Right renal pelvis (tissue), 4 donors: ENCODE measurements around the gene MMP2. TPM values are rescaled to one million over a fixed set of nuclear protein-coding genes. Genes with fewer than 3 reads are reported as not detected.

Experiments
- DNase-seq, 4 donors: peaks; one replicate each; pipeline ENCODE4 v3.0.0-alpha.2; 2013; ENCODE audit warnings: low read depth in 4 of 4, low spot score in 3 of 4, missing footprints in 1 of 4
- polyA plus RNA-seq, 4 donors: library from polyadenylated mRNA; unstranded; fragments of 120-200 nt; gene quantifications; one replicate each; pipeline ENCODE4 v1.2.1, GENCODE V29; 2013; ENCODE audit not compliant: insufficient read length in 4 of 4

MMP2 gene
- polyA plus RNA-seq, 4 donors = 269 to 351 (median 331) TPM

DNA sequence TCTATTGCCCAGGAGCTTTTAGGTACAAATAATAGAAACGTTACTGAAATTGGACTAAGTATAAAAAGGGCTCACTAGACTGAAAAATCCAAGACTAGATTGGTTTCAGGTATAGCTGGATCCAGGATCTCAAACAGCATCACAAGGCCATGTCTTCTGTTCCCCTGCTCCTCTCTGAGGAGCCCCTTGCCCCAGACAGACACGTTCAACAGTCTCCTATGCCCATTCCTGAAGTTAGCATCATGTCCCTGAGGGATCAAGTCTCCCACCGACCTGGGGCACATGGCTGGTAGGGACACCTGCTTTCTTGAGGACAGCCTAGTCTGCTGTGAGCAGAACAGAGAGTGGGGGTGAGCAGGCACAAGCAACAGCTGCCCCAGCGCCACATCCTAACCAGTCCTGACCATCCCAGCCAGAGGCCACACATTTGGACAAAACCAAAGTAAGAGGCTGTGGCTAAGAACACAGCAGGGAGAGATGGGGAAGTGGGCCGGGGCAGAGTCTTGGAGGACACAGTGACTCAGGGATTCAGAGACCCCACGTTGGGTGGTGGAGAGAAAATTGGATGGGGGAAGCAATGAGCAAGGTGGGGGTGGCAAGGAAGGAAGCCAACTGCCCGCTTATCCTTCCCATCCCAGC lies 10.5 kb upstream of the MMP2 start:
- no peak for DNase-seq

DNA sequence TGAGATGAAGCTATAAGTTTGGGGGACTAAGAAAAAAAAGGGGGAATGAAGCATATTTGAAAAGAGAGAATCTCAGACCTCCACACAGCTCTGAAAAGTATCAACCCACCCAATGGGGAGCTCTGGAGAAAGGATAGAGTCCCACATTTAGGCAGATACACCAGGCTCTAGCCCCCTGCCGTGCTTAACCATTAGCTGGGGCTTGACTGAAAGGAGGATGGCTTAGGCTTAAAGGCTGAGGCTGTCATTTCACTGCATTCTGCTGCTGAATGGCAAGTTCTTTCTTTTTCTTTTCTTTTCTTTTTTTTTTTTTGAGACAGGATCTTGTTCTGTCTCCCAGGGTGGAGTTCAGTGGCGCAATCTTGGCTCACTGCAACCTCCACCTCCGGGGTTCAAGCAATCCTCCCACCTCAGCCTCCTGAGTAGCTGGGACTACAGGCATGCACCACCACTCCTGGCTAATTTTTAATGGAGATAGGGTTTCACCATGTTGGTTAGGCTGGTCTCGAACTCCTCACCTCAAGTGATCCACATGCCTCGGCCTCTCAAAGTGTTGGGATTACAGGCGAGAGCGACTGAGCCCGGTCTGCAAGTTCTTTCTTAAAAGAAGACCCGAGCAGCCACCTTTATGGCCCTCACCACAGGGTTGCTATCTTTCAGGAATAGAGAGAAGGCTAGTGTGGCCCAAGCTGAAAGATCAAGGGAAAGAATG lies 9.0 kb upstream of the MMP2 start:
- DNase-seq = no peak

DNA sequence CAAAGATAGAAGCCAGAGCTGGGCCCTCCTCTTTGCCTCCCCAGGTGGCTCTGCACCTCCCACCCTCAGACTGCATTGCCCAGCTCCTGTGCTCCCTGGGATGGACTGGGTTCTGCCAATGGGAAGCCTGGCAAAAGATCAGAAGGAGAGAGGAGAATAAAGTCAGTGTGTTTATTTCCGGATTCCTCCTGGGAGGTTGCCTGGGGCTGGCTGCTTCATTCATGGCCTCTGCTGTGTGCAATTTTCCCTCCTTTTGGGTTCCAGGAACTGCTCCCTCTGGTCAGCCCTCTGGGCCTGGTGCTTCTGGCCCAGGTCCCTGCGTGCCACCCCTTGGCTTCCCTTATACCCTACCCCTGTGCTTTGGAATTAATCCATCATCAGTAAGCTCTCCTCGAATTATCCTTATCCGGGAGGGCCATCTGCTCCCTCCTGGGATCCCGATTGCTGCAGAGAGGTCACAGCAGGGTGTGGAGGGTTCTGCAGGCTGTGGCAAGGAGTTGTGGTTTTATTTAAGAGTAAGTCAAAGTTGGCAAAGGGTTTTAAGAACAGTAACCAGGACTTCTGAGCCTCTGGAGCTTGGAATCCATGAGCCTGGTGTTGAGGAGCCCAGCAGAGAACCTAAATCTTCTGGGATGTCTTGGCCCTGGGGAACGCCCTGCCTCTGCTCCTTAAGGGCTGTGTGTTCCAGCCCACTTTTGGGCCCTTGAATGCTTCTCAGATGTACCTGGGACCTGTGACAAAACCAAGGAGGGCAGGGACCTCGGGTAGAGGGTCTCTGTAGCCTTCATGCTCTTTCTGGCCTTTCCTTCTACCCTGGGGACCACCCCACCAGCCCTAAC lies 8.2 kb upstream of the MMP2 start:
- no peak for DNase-seq

DNA sequence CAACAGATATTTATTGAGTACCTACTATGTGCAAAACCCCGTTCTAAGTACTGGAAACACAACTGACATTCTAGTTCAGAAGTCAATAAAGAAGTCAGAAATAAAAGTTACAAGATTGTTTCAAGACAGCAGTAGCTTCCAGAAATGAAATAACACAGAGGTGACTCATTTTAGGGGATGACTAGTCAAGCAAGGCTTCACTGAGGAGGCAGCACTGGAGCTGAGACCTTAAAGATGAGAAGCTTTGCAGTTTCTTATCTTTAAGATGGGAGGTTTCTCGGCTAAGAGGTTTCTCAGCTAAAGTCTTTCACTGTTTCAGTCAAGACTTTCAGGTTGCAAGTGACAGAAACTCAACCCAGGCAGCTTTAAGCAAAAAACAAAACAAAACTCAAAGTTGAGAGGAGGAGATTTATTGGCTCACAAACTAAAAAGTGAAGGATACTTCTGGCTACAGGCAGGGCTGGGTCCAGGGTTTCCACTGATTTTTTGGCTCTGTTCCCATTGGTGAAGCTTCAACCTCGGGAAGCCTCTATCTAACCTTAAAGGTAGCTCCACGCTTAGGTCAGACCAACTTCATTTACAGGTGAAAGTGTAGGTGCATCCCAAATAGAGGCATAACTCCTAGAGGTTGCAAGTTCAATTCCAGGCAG lies 7.4 kb upstream of the MMP2 start:
- no peak for DNase-seq

DNA sequence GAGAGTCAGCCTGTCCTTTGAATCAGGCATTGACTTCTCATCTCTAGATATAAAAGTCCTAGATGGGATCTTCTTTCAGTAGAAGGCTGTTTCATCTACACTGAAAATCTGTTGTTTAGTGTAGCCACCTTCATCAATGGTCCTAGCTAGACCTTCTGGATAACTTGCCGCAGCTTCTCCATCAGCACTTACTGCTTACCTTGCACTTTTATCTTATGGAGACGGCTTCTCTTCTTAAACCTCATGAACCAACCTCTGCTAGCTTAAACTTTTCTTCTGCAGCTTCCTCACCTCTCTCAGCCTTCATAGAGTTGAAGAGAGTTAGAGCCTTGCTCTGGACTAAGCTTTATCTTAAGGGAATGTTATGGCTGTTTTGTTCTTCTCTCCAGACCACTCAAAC lies 5.4 kb upstream of the MMP2 start:
- DNase-seq = no peak

DNA sequence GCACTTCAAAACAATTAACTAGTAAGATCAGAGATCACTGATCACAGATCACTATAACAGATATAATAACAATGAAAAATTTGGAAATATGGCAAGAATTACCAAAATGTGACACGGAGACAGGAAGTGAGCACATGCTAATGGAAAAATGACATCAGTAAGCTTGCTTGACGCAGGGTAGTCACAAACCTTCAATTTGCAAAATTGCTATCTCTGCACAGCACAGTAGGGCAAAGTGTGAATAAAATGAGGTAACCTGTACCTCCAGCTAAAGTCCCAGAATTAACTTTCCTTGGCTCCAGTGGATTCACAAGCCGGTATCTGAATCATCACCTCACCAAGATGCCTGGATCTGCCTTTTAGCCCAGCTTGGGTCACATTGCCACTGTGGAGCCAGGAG lies 4.2 kb upstream of the MMP2 start:
- DNase-seq = no peak

DNA sequence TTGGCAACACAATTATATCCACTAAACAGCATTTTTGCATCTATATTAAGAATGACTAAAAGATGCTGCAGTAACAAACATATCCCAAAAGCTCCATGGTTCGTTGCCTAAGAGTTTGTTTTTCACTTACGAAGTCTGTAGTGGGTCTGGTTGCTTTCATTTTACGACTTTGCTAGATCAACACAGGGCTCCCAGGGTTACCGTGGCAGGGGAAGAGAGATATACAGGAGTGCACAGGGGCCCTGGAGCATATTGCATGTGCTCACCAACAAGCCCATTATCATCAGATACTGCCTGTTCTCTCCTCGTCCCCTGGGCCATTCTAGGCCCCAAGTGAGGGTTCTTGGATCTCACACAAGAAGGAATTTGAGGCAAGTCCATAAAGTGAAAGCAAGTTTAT lies 3.1 kb upstream of the MMP2 start:
- no peak for DNase-seq

DNA sequence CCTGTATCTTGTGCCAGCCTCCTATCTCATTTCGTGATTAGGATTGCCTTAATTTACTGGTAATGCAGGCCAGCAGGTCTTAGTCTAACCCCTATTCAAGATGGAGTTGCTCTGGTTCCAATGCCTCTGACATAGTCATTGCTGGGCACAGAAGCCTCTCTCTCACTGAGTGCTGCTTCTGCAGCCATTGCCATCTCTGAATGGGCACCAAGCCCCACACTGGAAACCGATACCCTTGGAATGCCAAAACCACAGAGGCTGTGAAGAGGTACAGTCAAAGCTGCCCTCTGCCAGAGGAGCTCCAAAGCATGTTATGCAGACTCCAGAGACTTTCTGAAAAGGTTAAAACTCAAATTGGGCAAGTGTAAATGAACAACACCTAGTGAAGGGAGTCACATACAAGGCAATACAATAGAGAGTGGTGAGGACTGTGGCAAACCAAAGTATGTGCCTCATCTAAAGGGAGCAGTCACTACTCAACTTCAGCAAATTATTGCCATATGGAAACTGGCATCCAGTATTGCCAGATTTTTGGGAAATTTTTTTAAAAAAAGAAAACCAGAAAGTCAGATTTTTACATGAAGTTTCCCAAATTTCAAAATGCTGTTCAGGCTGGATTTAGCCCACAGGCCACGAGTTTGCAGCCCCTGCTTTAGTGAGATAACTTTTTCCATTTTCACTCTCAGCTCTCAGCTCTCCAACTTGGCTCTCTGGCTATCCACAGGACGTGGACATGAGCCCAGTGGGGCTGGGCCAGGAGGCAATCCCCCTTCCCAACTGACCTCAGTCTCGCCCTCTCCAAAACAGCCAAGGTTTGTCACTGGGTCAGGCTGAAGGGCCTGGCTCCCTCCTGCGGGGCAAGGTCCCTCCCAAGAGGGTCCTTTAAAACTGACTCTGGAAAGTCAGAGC lies 2.1 kb upstream of the MMP2 start:
- DNase-seq = no peak

DNA sequence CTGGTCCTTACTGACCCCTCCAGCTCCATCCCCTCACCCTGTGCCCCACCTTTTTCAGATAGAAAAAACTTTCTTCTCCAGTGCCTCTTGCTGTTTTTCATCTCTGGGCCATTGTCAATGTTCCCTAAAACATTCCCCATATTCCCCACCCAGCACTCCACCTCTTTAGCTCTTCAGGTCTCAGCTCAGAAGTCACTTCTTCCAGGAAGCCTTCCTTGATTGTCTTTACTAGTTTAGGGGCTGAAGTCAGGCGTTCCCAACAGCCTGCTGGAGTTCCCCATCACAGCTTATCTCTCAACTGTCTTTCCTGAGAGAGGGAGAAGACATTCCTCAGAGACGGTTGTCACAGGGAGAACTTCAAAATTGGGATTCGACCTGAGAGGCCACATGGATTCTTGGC lies 1.3 kb upstream of the MMP2 start:
- DNase-seq = no peak

DNA sequence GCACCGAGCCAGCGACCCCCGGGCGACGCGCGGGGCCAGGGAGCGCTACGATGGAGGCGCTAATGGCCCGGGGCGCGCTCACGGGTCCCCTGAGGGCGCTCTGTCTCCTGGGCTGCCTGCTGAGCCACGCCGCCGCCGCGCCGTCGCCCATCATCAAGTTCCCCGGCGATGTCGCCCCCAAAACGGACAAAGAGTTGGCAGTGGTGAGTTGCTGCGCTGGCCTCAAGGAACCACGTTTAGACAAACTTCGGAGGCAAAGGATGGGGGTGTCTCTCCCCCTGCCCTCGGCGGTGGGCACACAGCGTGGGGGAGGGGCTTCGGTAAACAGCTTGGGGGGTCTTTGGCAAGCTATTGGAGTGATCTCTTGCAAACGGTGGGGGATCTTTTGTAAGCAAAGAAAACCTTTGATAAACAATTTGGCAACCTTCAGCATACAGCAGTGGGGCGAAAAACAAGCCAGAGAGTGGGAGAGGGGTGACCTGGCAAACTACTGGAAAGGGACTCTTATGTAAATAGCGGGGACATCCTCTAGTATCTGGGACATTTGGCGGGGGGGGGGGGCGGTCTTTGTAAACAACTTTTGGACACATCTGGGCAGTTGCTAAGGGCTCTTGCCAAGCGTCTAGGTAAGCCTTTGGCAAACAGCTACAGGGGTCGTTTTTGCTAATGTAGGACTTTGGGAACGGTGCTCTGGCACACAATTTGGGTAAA lies 587 bp downstream of the MMP2 start:
- DNase-seq = no peak

DNA sequence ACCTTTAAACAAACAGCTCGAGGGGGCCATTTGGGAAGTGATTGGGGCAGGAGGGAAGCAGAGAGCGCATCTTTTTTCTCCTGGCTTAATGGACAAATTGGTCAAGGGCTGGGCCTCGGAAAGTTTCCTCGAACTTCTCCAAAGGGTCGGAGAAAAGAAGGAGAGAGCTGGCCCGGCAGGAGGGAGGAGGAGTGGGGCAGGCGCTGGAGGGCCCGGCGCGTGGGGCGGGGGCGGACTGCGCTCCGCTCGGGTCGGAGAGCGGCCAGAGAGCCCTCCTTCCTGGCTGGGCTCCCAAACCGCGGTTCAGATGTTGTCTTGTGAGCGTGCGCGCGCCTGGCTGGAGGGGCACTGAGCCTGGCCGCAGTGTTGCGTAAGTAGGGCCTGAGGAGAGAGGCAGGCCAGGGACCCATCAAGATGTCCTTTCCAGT lies 1.2 kb downstream of the MMP2 start:
- DNase-seq = peak in 1 of 4 donors; percentile 59

DNA sequence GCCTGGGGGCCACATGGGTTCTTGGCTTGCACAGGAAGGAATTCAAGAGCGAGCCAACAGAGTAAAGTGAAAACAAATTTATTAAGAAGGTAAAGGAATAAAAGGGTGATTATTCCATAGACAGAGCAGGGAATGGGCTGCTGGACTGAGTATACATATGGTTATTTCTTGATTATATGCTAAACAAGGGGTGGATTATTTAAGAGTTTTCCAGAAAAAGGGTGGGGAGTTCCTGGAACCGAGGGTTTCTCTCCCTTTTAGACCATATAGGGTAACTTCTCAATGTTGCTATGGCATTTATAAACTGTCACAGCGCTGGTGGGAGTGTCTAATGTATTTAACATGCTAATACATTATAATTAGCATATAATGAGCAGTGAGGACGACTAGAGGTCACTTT lies 2.0 kb downstream of the MMP2 start:
- no peak for DNase-seq

DNA sequence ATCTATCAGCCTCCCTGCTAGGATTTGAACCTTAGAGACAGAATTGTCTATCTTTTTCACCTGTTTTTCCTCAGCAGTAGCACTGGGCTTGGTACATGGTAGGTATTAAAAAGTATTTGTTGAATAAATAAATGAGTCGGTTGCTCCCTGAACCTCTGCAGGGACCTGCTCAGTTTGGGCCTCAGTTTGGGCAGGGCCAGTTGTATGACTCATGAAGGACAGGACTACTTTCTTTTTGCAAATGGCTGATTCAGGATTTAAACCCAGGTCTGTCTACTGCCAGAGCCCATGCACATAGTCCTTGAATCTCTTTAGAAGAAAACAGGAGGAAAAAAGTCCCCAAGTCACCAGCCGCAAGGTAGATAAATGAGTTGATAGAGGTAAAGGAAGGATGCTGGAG lies 3.1 kb downstream of the MMP2 start:
- no peak for DNase-seq

DNA sequence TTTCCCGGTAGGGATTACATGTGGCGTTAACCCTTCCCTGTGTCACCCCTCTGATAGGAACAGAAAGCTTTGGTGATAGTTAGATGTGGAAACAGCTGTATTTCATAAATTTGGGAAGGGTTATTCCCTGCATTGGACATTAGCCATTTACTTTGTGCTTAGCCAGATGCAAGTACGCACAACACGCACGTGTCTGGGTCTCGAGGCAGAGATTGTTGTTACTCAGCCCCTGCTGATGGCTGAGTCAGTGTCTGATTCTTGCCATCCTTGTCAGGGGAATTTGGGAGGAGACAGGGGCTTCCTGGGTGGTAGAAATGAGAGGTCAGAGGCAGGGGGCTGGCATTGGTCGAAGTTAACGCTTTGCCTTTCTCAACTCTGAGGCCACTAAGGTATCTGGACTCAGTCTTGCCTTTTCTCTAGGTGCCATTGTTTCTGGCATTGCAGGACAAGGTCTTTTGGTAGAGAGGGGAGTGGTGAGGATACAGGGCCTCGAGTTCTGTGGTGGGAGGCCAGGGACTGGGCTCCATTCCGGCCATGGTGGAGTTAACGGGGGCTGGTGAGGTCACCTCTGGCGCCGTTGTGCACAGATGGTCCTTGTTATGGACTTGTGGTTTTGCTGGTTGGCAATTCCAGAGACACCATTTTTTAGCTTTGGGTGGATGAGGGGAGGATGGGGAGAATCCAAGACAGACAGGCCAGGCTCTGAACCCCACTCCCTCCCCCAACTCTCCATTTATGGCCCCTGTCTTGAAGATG lies 8.2 kb downstream of the MMP2 start:
- no peak for DNase-seq

DNA sequence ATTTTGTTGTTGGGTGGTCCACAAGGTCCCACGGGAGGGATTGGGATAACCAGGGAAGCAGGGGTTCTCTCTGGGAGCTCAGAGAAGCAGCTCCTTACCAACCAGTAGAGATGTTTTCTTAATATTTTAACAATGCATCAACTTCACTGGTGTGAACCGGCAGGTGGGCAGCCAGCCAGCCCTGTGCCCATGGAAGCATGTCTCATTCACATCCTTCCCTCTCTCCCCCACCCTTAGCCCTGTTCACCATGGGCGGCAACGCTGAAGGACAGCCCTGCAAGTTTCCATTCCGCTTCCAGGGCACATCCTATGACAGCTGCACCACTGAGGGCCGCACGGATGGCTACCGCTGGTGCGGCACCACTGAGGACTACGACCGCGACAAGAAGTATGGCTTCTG lies 9.3 kb downstream of the MMP2 start:
- no peak for DNase-seq

DNA sequence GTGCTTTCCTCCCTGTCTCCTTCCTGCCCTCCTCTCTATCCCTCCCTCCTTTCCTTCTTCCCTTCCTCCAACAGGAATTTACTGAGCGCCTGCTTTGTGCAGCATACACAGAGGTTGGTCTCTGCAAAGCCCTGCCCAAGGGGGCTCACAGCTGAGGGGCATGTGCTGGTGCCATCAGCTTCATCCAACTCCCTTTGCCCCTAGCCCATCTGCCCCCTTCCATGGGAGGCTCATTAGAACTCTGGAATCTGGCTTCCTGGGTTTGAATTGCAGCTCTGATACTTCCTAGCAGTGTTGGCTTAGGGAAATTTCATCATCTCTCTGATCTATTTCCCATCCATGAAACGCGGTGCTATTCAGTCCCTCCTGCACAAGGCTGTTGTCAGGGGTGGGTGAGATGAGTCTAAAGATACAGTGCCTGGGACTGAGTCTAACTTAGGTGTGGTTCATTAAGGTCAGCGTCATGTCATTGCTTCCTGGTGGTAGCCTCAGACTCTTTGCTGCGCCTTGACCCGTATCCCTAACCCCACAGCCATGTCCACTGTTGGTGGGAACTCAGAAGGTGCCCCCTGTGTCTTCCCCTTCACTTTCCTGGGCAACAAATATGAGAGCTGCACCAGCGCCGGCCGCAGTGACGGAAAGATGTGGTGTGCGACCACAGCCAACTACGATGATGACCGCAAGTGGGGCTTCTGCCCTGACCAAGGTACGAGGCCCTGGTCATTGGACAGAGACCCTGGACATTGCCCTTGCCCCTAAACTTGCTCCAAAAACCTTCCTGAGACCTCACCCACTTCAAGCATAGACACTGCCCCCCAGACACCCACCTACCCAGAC lies 10.3 kb downstream of the MMP2 start:
- no peak for DNase-seq

DNA sequence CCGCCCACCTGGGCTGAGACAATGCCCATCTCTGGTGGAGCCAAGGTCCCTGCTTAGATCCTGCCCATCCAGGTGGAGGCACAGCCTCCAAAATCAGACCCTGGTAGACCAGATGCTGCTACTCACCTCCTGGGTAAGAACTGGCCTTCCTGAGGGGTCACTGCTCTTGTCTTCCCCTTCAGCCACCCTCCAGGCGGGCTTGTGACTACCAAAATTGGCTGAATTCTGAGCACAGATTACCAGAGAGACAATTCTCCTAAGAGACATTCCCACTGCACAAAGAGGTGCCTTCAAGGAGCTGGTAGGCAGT lies 10.9 kb downstream of the MMP2 start:
- no peak for DNase-seq

DNA sequence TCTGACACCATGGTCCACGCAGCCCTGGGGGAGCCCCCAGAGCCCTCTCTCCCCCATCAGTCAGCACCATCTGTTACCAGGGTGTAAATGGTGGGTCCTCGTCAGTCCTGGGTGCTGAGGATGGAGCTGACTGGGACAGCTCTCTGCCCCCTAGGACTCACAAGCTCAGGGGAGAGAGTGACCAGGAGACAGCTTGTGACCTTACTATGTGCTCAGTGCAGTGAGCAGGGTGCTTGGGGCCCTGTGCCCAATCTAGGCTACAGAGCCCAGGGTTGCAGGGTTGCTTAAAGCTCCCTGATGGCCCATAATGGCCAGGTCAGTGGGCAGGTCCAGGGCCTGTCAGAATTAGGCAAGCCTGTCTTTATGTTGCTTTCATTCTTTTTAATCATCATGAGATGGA lies 11.3 kb downstream of the MMP2 start:
- no peak for DNase-seq
